Chondrocyte (in vitro differentiated cells): ENCODE measurements around the gene ATRX. TPM values are rescaled to one million over a fixed set of nuclear protein-coding genes. Genes with fewer than 3 reads are reported as not detected.
"Not testable (repeated sequence)": the region's sequence is repeated elsewhere in the genome, so short reads cannot be mapped to it uniquely, and the experiment has no call there.

Experiments
- DNase-seq: peaks from one replicate; pipeline ENCODE4 v3.0.0; 2021; ENCODE audit warnings: mixed read lengths, low spot score
- H3K27ac Mint-ChIP-seq: one replicate; pipeline ENCODE4 v1.8.0; 2021; ENCODE audit warnings: mild to moderate bottlenecking, moderate library complexity, mixed read lengths; ENCODE audit not compliant: unreplicated experiment
- H3K27me3 Mint-ChIP-seq: 2 replicates; pipeline ENCODE4 v1.8.0; 2021; ENCODE audit warnings: low read depth, mixed read lengths
- H3K36me3 Mint-ChIP-seq: 2 replicates; pipeline ENCODE4 v1.8.0; 2021; ENCODE audit warnings: low read depth, mixed read lengths
- H3K4me1 Mint-ChIP-seq: 2 replicates; pipeline ENCODE4 v1.8.0; 2021; ENCODE audit warnings: low read depth, mild to moderate bottlenecking, mixed read lengths
- H3K4me3 Mint-ChIP-seq: one replicate; pipeline ENCODE4 v1.8.0; 2021; ENCODE audit warnings: mild to moderate bottlenecking, moderate library complexity, mixed read lengths; ENCODE audit not compliant: unreplicated experiment
- H3K9me3 Mint-ChIP-seq: 2 replicates; pipeline ENCODE4 v1.8.0; 2021; ENCODE audit warnings: low read depth, mixed read lengths
- CTCF ChIP-seq: fragments of 200-600 bp; sonication (generic); IDR thresholded peaks from 2 replicates; pipeline ENCODE4 v1.5.0; 2021; ENCODE audit warnings: antibody characterized with exemption, mild to moderate bottlenecking, moderate library complexity
- total RNA-seq: library from RNA; stranded (reverse); gene quantifications from 3 replicates; pipeline ENCODE4 v1.2.1, GENCODE V29; 2021

ATRX gene
- total RNA-seq, 1 donor from 2014 or later = 81.9 TPM

GRCh38 chrX:77731821-77732419, 54.1 kb downstream of the ATRX start:
- no peak overlapping the region for H3K27ac Mint-ChIP-seq
- peaks cover 25% of the 10 kb centered on the region for H3K9me3 Mint-ChIP-seq
- H3K4me1 Mint-ChIP-seq = peaks cover 4% of the 10 kb centered on the region
- no peak for TF ChIP-seq CTCF
- no peak for DNase-seq
- H3K36me3 Mint-ChIP-seq = no peaks in the 10 kb centered on the region
- H3K4me3 Mint-ChIP-seq = no peak overlapping the region
- no peaks in the 10 kb centered on the region for H3K27me3 Mint-ChIP-seq

GRCh38 chrX:77726095-77726494, 59.9 kb downstream of the ATRX start:
- H3K9me3 Mint-ChIP-seq = peaks cover 12% of the 10 kb centered on the region
- H3K27ac Mint-ChIP-seq, DNase-seq, H3K4me1 Mint-ChIP-seq, H3K36me3 Mint-ChIP-seq, H3K4me3 Mint-ChIP-seq, H3K27me3 Mint-ChIP-seq: not testable (repeated sequence)

- Mint-ChIP-seq H3K27ac (no peak overlapping the region), H3K4me1 (peaks cover 9% of the 10 kb centered on the region), H3K36me3 (no peaks in the 10 kb centered on the region), H3K27me3 (no peaks in the 10 kb centered on the region), H3K4me3 (no peak overlapping the region), H3K9me3 (peaks cover 26% of the 10 kb centered on the region)
- DNase-seq = no peak
- no peak for TF ChIP-seq CTCF
Measured at GRCh38 chrX:77723681-77724080, 62.3 kb downstream of the ATRX start.

GRCh38 chrX:77719388-77719787, 66.6 kb downstream of the ATRX start:
- peaks cover 9% of the 10 kb centered on the region for H3K4me1 Mint-ChIP-seq
- H3K9me3 Mint-ChIP-seq = peaks cover 24% of the 10 kb centered on the region
- H3K27me3 Mint-ChIP-seq = no peaks in the 10 kb centered on the region
- H3K36me3 Mint-ChIP-seq = peaks cover 1% of the 10 kb centered on the region
- no peak for TF ChIP-seq CTCF
- no peak for DNase-seq
- H3K4me3 Mint-ChIP-seq = no peak overlapping the region
- H3K27ac Mint-ChIP-seq = no peak overlapping the region

- Mint-ChIP-seq H3K4me1 (peaks cover 3% of the 10 kb centered on the region), H3K36me3 (peaks cover 2% of the 10 kb centered on the region), H3K9me3 (peaks cover 6% of the 10 kb centered on the region), H3K27ac (no peak overlapping the region), H3K27me3 (no peaks in the 10 kb centered on the region), H3K4me3 (no peak overlapping the region)
- DNase-seq = no peak
- no peak for TF ChIP-seq CTCF
Measured at GRCh38 chrX:77704881-77705280, 81.1 kb downstream of the ATRX start.

- no peak for TF ChIP-seq CTCF
- Mint-ChIP-seq H3K4me3 (no peak overlapping the region), H3K4me1 (peaks cover 24% of the 10 kb centered on the region)
Measured at GRCh38 chrX:77698242-77698641, 87.8 kb downstream of the ATRX start.

More at GRCh38 chrX:77698242-77698641, 87.8 kb downstream of the ATRX start:
- no peak for DNase-seq
- no peaks in the 10 kb centered on the region for H3K27me3 Mint-ChIP-seq
- no peak overlapping the region for H3K27ac Mint-ChIP-seq
- peaks cover 2% of the 10 kb centered on the region for H3K36me3 Mint-ChIP-seq
- no peaks in the 10 kb centered on the region for H3K9me3 Mint-ChIP-seq
